HL-60 (cell line): ENCODE data around the gene DLG3.

ENCODE experiments used
- CTCF ChIP-seq: IDR thresholded peaks from one replicate; pipeline ENCODE4 v1.5.1; 2011; ENCODE audit warnings: low read length, control low read depth, inconsistent platforms; ENCODE audit not compliant: insufficient read depth
- GABPA ChIP-seq: IDR thresholded peaks from 2 replicates; pipeline ENCODE4 v1.6.1; 2012; ENCODE audit warnings: low read depth
- POLR2AphosphoS5 ChIP-seq: IDR thresholded peaks from 2 replicates; pipeline ENCODE4 v1.6.1; 2012; ENCODE audit warnings: low read depth

GRCh38 chrX:70554081-70554480, 109.4 kb downstream of the DLG3 start:
- no peak for TF ChIP-seq CTCF
- no peak for TF ChIP-seq GABPA
- no peak for TF ChIP-seq POLR2AphosphoS5
